Astrocyte (in vitro differentiated cells and primary cell): ENCODE data around the gene NFU1.

Source experiments
- EZH2 ChIP-seq: IDR thresholded peaks from 2 replicates; pipeline ENCODE4 v1.6.1; 2012; ENCODE audit warnings: mild to moderate bottlenecking, low read length, inconsistent platforms; ENCODE audit not compliant: insufficient read depth
- TF ChIP-seq, protein P1 (sequence below): IDR thresholded peaks from 2 replicates; pipeline ENCODE4 v1.5.1; 2011; ENCODE audit warnings: low read depth, mild to moderate bottlenecking, inconsistent platforms, low read length, moderate library complexity; ENCODE audit not compliant: insufficient read depth

DNA sequence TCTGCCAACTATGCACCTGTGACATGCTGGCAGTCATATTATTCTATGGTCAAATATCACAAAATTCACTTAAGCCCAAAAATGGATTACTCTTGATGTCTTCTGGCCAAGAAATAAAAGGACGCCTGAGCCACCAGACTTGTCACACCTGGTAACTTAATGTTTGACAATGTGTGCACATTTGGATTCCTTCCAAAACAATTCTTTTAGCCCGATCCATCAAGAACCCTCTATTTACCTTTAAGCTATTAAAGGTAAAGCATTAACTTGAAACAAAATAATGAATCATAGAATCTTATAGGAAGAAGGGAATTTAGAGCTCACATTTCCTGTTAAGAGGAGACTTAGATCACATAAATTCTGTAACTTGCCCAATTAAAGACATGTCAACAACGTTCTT lies 46.5 kb upstream of the NFU1 start:
- TF ChIP-seq, protein P1, sequence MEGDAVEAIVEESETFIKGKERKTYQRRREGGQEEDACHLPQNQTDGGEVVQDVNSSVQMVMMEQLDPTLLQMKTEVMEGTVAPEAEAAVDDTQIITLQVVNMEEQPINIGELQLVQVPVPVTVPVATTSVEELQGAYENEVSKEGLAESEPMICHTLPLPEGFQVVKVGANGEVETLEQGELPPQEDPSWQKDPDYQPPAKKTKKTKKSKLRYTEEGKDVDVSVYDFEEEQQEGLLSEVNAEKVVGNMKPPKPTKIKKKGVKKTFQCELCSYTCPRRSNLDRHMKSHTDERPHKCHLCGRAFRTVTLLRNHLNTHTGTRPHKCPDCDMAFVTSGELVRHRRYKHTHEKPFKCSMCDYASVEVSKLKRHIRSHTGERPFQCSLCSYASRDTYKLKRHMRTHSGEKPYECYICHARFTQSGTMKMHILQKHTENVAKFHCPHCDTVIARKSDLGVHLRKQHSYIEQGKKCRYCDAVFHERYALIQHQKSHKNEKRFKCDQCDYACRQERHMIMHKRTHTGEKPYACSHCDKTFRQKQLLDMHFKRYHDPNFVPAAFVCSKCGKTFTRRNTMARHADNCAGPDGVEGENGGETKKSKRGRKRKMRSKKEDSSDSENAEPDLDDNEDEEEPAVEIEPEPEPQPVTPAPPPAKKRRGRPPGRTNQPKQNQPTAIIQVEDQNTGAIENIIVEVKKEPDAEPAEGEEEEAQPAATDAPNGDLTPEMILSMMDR, result no peak
- TF ChIP-seq EZH2, result no peak
